Bone marrow (tissue), 2 donors: Measurements from ENCODE around the gene GHITM.
A peak's percentile ranks its signal among the peaks of the same experiment; 100 is the strongest.
"Not testable (repeated sequence)": the region's sequence is repeated elsewhere in the genome, so short reads cannot be mapped to it uniquely, and the experiment has no call there.

Source experiments
- DNase-seq, 2 donors: peaks; one replicate each; lab custom pipeline; 2025; lab: John Stamatoyannopoulos, UW

GHITM gene

DNA sequence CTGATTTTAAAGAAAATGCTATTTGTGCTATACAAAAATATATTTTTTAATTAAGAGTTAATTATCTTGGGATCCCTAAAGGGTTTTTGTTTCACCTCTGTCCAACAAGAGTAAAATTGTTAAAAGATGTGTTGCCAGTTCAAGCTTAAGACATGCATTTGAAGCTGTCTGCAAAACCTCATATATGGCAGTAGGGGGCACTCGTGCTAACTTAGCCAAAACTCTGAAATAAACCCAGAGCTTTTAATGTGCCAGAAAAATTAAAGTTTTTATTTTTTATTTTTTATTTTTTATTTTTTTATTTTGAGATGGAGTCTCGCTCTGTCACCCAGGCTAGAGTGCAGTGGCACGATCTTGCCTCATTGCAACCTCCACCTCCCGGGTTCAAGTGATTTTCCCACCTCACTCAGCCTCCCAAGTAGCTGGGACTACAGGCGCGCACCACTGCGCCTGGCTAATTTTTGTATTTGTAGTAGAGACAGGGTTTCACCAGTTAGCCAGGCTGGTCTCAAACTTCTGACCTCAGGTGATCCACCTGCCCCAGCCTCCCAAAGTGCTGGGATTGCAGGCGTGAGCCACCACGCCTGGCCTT, 8.8 kb downstream of the GHITM start:
- peak in 1 of 2 donors; percentile 38 for DNase-seq

GRCh38 chr10:84149854-84150253, 10.5 kb downstream of the GHITM start:
- no peak for DNase-seq

DNA sequence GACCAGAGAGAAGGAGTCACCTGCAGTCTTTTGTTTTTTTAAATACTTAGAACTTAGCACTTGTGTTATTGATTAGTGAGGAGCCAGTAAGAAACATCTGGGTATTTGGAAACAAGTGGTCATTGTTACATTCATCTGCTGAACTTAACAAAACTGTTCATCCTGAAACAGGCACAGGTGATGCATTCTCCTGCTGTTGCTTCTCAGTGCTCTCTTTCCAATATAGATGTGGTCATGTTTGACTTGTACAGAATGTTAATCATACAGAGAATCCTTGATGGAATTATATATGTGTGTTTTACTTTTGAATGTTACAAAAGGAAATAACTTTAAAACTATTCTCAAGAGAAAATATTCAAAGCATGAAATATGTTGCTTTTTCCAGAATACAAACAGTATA, 13.5 kb downstream of the GHITM start:
- DNase-seq = no peak

- DNase-seq = no peak
Measured at GRCh38 chr10:84155521-84155920, 16.2 kb downstream of the GHITM start.

DNA sequence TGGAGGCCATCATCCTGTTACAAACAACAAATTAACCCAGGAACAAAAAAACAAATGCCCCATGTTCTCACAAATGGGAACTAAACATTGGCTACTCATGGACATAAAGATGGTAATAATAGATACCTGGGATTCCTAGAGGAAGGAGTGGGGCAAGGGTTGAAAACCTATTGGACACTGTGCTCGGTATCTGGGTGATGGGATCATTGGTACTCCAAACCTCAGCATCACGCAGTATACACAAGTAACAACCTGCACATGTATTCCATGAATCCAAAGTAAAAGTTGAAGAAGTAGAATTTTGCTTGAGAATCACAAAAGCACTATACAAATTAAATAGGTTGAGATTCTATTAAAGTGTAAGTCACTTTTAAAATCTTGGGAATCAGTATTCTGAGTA, 16.7 kb downstream of the GHITM start:
- DNase-seq = no peak

DNA sequence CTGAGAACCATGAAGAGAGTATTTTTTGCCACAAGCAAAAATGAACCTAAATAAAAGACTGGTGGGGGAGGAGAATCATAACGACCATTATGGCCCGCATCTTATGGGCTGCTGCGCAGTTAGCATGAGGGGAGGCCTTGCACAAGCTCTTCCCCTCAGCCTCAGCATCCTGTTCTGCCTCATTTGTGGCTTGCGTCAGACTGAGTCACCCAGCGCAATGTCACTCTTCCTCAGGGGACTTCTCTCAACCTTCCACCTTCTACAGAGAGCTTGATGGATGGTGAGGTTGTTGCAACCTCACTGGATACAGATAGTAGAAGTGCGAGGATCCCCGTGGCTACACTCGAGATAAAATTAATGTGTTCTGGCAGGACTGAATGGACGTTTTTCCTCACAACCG, 17.5 kb downstream of the GHITM start:
- peak; percentile 33 to 48 for DNase-seq

- no peak for DNase-seq
Measured at GRCh38 chr10:84158061-84158460, 18.8 kb downstream of the GHITM start.

DNA sequence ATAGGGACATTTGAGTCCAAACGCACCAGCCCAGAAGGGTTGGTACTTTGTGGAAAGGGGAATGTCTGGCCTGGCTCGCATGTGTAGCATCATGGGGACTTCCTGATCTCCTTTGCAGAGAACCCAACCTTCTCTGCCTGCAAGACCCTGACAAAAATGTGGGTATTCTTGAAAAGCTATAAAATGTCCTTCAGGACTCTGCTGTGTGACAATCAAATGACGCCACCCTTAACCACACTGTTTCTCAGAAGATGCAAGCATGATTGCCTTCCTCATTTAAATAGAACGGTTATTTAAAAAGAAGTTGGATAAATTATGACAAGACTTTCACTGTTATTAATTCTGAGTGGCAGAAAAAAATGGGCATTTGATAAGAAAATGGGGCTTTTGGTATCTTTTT, 19.2 kb downstream of the GHITM start:
- DNase-seq = no peak

DNA sequence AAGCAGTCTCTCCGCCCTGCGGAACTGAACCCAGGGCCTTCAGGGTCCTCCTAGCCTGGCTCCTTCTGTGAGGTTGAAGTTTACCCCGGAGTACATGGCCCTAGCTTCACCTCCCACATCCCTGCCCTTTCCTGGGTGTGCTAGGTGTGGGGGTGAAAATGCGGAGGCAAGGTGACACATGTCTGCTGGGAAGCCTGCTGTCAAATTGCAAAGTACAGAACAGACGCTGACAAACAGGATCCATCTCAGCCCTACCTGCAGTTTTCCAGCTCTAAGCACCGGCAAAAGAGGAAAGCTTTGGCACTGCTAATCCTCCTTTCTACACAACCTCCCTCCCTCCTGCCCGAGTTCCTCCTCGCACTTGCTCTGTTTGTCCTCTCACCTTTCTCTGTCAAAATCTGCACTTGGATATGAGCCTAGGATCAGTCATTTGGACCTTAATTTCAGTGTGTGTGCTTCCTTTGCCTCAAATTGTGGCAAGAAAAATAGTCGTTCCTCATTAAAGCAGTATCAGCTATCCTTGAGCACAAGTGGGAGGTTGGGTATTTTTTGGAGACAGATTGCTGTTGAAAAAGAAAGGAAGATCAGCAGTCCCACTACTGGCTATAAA, 19.9 kb downstream of the GHITM start:
- DNase-seq = no peak

DNA sequence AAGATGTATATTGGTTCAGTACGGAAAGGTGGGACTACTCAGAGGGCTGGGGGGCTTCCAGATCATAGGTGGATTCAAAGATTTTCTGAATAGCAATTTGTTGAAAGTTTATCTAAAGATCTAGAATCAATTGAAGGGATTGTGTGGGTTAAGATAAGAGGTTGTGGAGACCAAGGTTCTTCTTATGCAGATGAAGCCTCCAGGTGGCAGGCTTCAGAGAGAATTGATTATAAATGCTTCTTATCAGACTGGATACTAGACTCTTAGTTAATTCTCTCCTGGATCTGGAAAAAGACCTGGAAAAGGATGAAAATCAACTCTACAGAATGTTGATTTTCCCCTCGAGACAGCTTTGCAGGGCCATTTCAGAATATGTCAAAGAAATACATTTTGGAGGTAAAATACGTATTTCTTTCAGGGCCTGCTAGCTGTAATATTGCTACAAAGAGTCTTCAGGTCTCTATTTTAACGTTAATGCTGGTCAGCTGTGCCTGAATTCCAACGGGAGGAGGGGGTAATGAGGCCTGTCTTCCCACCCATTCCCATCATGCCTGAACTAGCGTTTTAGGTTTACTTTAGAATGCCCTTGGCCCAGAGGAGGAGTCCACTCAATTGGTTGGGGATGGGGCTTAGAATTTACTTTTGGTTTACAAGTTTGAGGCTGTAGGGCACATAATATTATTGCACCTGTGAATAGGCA, 21.5 kb downstream of the GHITM start:
- no peak for DNase-seq

GRCh38 chr10:84163996-84164395, 24.7 kb downstream of the GHITM start:
- DNase-seq = no peak

GRCh38 chr10:84164442-84164841, 25.1 kb downstream of the GHITM start:
- DNase-seq = no peak

- no peak for DNase-seq
Measured at GRCh38 chr10:84166620-84167288, 27.4 kb downstream of the GHITM start.

GRCh38 chr10:84167289-84167653, 28.0 kb downstream of the GHITM start:
- DNase-seq = not testable (repeated sequence)

GRCh38 chr10:84168382-84168781, 29.1 kb downstream of the GHITM start:
- not testable (repeated sequence) for DNase-seq

- not testable (repeated sequence) for DNase-seq
Measured at GRCh38 chr10:84171237-84171636, 31.9 kb downstream of the GHITM start.

DNA sequence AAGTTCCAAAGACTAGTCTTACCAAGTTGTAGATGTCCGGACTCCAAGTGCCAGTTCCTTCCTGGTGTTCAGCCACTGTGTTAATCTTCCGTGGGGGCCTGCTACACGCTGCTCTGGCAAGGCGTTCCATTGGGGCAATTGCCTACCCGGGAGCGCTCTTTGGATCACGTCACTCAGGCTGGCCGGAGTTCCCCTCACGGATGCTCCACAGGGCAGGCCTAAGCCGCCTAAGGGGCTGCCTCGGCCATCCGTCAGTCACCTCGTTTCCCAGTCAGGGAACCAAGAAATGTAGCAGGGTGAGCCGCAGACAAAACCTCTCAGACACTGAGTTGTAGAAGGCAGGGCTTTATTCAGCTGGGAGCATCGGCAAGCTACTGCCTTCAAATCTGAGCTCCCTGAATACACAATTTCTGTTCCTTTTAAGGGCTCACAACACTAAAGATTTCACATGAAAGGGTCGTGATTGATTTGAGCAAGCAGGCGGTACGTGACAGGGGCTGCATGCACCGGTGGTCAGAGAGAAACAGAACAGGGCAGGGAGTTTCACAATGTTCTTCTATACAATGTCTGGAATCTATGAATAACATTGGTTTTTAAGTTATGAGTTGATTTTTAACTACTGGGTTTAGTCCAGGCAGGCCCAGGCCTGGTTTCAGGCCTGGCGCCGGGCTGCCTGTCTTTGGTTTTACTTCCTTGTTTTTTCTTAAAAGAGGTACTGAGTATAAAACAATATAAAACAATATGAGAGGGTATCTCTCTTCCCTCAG, 32.6 kb downstream of the GHITM start:
- DNase-seq = not testable (repeated sequence)

DNA sequence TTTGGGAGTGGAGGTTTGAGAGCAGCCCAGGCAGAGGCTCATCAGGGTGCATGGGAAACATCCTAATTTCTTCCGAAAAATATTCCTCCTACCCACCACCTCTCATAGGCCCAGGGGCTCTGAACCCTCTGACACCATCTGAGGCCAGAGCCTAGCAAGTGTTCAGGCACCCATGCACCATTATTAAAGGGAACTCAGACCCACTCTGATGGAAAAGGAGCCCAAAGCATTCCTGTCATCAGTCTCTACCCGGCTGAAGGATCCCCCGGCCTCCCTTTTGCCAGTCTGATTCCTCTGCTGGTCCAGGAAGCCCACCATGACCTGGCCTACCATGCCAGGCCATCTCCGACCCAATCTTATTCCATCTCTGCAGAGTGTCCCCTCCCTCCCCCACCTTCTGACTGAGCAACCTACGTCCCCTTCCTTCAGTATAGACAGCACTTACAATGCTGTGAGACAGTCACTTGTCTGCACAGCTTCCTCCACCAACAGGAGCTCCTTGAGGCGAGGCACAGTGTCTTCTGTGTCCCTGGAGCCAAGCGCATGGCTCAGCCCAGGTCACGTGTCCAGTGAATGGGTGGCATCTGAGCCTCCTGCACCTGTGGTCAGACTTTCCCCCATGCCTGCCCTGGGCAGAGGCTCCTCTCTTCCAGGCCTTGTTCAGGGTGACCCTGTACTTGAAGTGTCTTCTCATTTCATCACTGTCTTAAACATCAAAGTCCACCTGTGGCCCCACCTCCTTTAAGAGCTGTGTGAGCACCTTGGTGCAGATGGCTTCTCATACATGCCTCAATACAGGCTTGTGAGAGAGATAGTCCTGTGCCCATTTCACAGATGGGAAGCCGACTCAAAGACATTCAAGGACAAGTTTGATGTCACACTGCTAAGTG, 33.4 kb downstream of the GHITM start:
- DNase-seq = no peak

DNA sequence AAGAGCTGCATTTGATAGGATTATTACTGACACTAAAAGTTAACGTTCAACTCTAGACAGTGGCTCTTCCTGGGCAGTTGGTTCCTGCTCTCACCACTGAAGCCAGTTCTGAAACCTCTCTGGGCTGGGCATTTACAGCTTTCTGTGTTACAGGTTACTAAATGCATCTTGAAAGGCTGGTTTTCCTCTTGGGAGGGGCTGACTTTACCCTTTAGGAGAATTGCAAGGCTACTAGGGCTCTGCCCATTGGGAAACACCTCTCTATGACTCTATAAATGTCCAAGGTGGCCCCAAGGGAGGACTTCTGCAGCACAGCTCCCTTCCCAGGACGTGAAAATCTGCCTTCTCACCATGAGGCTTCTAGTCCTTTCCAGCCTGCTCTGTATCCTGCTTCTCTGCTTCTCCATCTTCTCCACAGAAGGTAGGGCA, 34.2 kb downstream of the GHITM start, which contains the start of gene GPR15LG:
GPR15LG (plus strand) TSS at position 301 of the 429 bp plus-strand sequence; CDS start at position 352, 51 bp downstream.
- no peak for DNase-seq

GRCh38 chr10:84175436-84175835, 36.1 kb downstream of the GHITM start:
- DNase-seq = no peak

DNA sequence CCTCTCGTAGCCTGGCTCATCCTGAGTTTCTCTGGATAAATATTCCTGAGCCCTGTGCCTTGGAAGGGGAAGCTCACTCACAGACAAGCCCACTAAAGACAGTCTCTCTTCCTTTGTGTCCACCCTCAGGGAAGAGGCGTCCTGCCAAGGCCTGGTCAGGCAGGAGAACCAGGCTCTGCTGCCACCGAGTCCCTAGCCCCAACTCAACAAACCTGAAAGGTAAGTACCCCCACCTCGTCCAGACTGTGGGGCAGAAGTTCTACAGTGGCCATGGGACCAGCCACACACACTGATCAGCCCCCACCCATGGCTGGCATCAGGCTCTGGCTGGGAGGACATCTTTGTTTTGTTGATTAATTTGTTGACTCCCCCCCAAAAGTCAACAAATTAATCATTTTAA, 37.0 kb downstream of the GHITM start:
- no peak for DNase-seq
